Uterine smooth muscle cell (primary cell): Measurements from ENCODE around the gene UFD1. TPM values are rescaled to one million over a fixed set of nuclear protein-coding genes. Genes with fewer than 3 reads are reported as not detected.

Source experiments
- total RNA-seq: library from RNA; depleted of rRNA; stranded (reverse); fragments of >200 nt; gene quantifications from 2 replicates; pipeline ENCODE4 v1.2.3, GENCODE V29; 2014

Gene UFD1
- 49.5 and 105 TPM in 2 replicates for total RNA-seq

DNA sequence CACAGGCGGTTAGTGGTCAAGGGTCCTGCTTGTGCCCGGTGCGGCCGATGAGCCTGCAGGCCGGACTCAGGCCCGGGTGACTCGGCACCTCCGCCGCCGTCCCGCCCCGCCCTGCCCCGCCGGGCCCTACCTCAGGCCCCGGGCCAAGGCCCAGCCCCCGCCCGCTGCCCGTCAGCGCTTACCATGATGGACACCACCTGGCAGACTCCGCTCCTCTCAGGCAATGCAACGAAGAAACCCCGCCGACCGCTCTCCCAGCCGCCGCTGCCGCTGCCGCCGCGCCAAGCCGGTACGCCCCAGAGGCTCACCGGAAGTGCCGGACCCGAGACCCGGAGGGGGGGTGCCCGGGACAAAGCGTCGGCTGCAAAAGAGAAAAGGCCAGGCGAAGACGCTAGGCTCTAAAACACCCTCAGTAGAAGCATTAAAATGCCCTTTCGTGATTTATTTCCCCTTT, at the start of gene UFD1:
Gene UFD1, minus strand, starts transcription at position 293 of the 454 bp plus-strand sequence. Its CDS starts 108 bp downstream, at position 185.

GRCh38 chr22:19524170-19525115, 45.5 kb upstream of the UFD1 start, which contains the start of gene CLDN5:
Gene CLDN5, minus strand, starts transcription at chr22:19524410. Its CDS starts 155 bp downstream, at chr22:19524255.

GRCh38 chr22:19479355-19480172, 571 bp upstream of the UFD1 start, which contains the start of gene CDC45:
Gene CDC45, plus strand, starts transcription at chr22:19479920. Its CDS starts 49 bp downstream, at chr22:19479969.

GRCh38 chr22:19447330-19448075, 31.5 kb downstream of the UFD1 start, which contains the start of gene C22orf39:
Gene C22orf39, minus strand, starts transcription at chr22:19447711. Its CDS starts 23 bp downstream, at chr22:19447688.

DNA sequence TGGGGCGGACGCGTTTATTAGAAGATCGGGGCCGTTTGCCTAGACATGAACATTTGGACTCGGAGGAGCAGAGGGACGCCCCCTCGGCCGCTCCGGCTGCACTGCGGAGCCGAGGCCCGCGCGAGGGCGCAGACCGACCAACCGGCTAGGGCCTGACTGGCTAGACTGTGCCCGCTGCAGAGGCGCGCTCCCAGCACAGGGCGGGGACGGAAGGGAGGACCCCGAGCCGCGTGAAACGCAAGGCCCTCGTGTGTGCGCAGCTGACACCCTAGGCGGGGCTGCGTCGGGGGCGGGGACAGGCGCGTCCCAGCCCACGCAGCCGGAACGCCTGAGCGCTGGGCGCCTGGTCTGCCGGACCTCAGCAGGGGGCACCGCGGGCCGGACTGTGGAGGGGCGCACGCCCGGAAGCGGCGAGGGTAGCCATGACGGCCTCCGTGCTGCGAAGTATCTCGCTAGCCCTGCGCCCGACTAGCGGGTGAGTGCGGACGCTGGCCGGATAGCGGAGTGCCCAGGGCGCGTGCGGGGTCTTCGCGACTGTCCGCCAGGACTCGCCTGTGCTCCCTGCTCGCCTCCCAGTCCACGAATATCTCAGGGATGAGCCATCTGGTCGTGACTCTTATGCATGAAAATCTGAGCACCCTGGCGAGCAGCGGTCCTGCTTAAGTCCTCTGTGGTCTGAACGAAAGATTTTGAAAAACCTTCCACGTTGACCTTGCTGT, 46.7 kb downstream of the UFD1 start, which contains the start of gene MRPL40:
Gene MRPL40, plus strand, starts transcription at position 413 of the 719 bp plus-strand sequence. Its CDS starts 10 bp downstream, at position 423.

GRCh38 chr22:19431649-19432132, 47.3 kb downstream of the UFD1 start, which contains the start of gene HIRA:
Gene HIRA, minus strand, starts transcription at chr22:19431733. Its CDS starts 257 bp downstream, at chr22:19431476.

Other genes starting within 250 kb of the UFD1 start
- 9.5 and 12.2 TPM in 2 replicates for gene CLTCL1, start 187.5 kb downstream of the UFD1 start, total RNA-seq
- gene HIRA, start 47.5 kb downstream of the UFD1 start, total RNA-seq = 25.2 and 25.8 TPM in 2 replicates
- 41.0 and 41.3 TPM in 2 replicates for gene MRPL40, start 46.6 kb downstream of the UFD1 start, total RNA-seq
- 13.9 and 17.0 TPM in 2 replicates for gene C22orf39, start 31.5 kb downstream of the UFD1 start, total RNA-seq
- gene CDC45, start 727 bp upstream of the UFD1 start, total RNA-seq = 11.2 and 44.8 TPM in 2 replicates
- gene CLDN5, start 45.2 kb upstream of the UFD1 start, total RNA-seq = 1.1 TPM in 2 replicates
- 14.8 and 39.5 TPM in 2 replicates for gene SEPTIN5, start 235.3 kb upstream of the UFD1 start, total RNA-seq
- 0.89 and 2.7 TPM in 2 replicates for gene GP1BB, start 244.3 kb upstream of the UFD1 start, total RNA-seq